ENCODE measurements around the gene ATP5IF1.
A peak's percentile ranks its signal among the peaks of the same experiment; 100 is the strongest.

Gene ATP5IF1

DNA sequence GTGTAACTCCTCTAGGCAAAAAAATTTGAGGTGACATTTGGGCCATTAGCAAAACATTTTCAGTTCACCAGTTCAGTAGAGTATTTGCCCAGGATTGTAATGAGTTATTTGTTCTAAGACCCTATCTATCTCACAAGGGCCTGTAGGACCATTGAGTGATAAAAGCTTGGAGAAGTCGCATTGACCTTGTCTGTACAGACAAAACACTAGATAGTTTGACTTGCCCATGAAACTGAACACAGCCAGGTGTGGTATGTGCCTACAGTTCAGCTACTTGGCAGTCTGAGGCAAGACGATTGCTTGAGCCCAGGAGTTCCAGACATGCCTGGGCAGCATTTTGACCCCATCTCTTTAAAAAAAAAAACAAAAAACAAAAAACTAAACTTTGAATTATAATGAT, 3.1 kb downstream of the ATP5IF1 start:
- no peak for DNase-seq

DNA sequence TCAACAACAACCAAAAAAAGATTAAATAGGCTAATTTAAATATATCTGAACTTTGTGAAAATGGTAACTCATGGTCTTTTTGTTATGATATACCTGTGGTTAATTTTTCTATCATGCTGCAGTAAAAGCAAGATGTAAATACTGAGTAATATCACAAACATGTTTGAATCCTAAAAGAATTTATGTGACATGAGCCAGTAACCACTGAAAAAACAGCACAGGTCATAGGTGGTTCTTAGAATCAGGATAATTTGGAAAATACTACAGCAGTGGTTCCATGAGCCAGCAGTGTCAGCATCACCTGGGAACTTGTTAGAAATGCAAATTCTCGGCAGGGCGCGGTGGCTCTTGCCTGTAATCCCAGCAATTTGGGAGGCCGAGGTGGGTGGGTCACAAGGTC, 4.1 kb downstream of the ATP5IF1 start:
- DNase-seq: no peak

DNA sequence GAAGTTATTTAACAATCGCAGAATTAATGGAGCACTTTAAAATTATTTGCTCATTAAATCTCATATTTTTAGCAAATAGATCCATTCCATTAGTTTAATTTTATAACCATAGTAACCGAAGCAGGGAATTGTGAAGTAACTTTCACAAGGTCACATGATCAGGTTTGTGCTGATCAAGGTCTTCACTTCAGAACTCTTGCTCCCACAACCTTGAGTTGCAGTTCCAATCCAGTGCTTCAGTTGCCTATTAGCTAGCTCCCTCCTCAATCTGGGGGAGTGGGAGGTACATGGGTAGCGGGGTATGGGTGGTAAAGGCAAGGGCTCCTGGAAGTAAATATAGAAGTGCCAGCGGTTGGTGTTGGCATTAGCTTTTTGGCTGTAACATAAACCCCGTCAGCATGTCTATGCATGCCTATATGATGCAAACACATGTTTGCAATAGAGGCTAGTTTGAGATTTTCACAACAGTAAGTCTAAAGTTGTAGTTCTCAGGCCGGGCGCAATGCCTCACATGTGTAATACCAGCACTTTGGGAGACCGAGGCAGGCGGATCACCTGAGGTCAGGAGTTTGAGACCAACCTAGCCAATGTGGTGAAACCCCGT, 5.8 kb downstream of the ATP5IF1 start:
- DNase-seq: no peak

GRCh38 chr1:28243685-28244311, 7.9 kb downstream of the ATP5IF1 start:
- DNase-seq: no peak

- no peak for DNase-seq
These were observed 8.8 kb downstream of the ATP5IF1 start for GRCh38 chr1:28244549-28245251.

DNA sequence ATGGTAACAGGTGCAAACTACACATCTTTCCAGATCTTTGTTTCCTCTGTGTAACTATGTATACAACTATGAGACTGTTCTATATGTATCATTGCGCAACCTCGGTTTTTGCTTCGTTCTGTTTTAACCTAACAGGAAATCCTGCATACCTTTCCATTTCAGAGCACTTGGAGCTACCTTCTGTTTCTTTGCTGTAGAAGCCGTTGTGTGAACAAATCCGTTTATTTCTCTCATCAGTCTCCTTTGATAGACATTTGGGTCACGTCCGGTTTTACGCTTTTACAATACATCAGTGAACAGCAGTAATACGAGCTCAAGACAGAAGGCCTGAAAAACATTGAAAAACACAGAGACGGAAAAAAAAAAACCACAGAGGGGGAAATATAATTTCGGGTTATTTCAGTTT, 10.5 kb downstream of the ATP5IF1 start:
- DNase-seq: peak; percentile 49

DNA sequence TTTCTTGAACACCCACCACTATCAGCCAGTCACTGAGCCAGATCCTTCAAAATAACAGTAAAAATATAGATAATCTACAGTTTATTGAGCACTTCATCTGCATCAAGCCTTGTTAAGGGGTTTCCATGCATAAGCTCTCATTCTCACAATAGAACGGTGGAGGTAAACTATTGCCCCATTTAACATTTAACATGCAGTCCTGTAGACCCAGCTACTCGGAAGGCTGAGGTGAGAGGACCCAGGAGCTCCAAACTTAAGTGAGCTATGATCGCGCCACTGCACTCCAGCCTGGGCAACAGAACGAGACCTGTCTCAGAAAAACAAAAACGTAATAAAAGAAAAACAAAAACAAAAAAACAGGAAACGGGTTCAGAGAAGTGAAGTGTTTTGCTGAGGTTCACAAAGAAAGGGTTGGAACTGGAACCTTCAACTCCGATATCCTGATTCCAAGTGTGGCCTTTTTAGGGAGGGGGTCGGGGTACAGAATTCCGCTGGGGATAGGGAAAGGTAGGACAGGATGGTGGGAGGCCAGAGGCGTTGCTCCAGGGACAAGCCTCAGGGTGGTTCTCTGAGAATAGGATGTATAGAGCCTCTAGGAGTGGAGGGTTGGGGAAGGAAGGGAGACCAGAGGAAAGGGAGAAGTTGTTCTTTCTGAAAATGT, 11.8 kb downstream of the ATP5IF1 start:
- no peak for DNase-seq

DNA sequence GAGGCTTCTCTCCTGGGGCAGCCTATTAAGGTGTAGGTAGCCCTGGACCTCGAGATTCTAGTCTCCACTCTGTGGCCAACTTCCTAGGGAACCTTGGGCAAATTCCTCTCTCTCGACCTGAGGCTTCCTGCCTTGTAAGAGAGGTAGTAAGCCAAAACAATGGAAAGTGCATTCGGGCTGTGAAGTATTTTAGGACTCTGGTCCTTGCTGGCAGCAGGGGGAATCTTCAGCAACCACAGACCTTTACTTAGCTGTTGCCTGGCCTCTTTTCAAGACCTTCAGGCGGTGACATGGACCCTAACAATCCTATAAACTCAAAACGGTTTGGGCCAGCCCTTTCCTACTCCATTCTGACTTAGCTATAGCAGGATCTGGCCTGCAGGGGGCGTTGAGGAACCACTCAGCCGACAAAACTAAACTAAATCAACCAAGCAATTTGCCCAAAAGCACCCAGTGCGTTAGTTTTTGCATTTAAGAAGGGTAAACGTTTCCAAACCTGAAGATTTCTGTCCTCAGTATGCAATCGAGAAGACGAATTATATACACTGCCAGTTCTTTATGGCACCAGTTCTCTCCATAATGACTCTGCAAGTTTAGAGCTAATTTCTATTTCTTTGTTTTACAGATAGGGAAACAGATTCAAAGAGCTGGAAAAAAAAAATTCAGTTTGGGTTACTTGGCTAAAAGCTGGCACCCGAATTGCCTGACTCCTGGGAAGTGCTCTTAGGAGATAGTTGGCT, 12.5 kb downstream of the ATP5IF1 start:
- peak; percentile 80 for DNase-seq

DNA sequence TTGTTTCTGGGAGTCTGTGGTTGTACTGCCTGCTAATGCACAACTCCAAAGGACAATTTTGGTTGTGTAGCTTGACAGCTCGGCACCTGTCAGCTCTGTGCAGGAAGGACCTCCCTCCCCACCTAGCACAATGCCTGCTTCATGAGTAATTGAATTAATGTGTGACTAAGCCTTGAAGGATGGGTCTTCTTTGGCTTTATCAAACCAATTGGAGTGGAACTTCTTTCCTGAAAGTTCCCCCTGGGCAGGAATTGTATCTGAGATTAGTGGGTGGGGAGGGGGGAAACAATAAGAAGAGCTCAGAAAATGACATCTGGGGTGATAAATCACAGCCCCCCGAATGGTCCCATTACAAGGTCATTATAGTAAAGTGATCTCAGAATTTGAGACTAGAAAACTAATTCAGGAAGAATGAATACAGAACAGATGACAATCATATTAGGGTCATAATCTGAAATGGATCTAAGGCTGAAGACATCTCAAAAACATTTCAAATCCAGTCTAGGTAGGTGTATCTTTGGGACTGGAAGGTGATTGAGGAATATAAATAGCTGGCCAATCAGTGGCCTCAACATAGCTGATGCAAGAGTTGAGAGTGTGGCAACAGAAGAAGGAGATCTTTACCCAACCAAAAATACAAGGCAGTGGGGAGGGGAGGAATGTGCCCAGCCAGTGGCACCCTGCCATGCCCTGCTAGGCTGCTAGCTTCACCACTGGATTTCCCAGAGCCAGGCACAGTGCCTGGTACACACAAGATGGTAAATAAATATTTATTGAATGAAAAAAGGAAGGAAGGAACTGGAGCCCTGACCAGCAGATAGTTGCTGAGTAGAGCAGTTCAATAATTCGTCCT, 13.3 kb downstream of the ATP5IF1 start:
- no peak for DNase-seq

DNA sequence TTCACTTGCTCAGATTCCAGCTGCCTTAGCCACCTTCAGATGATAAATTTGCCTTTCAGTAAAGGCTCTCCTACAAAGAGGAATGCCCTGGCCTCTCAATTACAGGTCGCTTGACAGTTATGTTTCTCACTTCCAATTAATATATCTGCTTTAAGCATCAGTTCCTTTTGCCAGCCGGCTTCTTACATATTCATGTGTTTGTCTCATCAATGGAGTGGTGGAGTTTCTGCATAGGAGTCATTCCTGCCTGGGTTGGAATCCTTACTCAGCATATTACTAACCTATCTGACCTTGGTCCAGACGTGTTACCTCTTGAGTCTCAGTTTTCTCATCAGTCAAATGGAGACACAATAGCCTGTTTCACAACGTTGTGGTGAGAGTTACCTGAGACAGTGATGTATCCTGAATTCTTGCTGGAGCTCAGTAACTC, 14.0 kb downstream of the ATP5IF1 start:
- no peak for DNase-seq

DNA sequence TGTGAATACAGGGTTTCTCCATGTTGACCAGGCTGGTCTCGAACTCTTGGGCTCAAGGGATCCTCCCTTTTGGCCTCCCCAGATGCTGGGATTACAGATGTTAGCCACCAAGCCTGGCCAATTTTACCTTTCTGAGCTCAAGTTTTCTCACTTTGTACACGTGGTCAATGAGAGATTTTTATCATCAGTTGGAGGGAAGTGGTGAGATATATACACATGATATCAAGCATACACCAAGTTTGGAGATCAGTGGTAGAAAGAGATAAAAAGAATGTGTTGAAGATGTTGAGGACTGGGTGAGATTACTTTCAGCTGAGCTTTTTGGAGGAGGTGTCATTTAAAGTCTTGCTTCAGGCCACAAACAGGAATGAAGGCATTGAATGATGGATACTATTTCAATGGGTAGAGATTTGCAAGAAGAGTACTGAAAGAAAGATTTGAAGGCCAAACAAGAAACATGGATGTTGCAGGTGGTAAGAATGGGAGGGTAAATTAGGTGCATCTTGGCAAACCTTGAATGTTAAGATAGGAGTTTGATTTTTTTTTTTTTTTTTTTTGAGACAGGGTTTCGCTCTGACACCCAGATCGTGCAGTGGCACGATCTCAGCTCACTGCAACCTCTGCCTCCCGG, 20.4 kb downstream of the ATP5IF1 start:
- DNase-seq: no peak

DNA sequence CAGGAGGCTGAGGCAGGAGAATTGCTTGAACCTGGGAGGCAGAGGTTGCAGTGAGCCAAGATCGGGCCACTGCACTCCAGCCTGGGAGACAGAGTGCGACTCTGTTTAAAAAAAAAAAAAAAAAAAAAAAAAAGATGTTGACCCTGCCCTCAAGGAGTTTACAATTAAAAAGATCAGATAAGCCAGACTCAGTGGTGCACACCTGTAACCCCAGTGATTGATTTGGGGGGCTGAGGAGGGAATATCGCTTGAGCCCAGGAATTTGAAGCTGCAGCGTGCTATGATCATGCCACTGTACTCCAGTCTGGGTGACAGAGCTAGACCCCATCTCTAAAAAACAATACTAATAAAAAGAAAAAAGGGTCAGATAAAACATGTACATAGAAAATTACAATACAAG, 21.8 kb downstream of the ATP5IF1 start:
- DNase-seq: no peak

GRCh38 chr1:28258628-28259251, 22.8 kb downstream of the ATP5IF1 start:
- no peak for DNase-seq

DNA sequence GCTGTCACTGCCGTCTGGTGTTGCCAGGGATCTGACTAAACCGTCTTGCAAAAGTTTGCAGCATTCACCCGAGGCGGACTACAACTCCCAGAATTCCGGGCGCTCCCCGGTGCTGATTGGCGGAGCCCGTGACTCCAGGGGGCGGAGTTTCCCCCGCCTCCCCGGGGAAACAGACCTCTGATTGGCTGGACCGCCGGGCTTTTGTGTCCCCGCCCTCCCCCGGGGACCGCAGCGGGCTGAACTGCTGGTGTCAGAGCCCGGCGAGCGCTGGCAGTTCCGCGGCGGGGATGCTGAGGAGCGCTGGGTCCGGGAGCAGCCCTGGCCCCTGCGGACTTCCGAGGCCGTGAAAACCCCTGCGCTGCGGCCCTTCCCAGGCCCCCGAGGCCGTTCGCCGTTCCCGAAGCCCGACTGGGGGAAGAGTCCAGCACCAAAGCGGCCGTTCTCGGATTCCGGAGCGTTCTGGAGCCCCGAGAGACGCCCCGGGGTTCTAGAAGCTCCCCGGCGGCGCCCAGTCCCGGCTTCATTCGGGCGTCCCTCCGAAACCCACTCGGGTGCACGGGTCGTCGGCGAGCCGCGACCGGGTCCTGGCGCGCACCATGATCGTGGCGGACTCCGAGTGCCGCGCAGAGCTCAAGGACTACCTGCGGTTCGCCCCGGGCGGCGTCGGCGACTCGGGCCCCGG, 23.5 kb downstream of the ATP5IF1 start, which contains the start of gene SESN2:
Gene SESN2, plus strand, starts transcription at position 267 of the 682 bp plus-strand sequence. Its CDS starts 330 bp downstream, at position 597.
- peak; percentile 98 for DNase-seq

DNA sequence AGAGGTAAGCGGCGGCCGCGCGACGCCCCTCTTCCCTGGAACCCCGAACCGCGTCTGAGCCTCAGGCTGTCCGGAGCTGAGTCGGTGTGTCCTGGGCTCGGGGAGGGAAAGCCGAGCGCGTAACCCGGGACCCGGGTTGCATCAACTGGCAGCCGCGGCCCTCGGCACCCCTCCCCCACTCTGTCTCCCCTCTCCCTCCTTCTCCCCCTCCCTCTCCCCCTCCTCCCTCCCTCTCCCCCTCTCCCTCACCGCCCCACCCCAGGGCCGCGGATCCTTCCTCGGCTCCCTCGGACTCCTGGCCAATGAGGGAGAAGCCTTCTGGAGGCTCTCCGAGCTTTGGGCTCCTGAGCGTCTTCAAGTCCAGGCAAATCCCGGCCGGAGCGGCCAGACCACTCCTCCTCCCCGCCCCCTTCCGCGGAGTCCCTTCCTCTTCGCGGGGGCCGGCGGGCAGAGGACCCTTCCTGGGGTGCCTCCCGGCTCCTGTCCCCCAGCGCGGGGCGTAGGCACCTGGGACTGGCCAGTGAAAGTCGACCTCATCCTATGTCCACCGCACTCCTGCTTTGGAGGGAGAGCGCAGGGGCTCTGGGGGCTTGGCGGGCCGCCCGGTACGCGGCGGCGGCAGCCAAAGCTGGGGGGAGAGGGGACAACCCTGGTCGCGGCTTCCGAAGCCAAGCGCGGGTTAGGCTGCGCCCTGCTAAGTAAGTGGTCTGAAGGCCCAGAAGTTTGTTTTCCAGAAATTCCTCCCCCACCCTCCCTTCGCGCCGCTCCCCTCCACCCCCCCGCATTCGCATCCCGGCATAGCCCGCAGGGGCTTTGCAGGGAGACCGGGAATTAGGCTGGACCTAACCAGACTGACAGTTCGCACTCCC, 24.2 kb downstream of the ATP5IF1 start:
- no peak for DNase-seq

GRCh38 chr1:28260803-28261174, 24.9 kb downstream of the ATP5IF1 start:
- no peak for DNase-seq

DNA sequence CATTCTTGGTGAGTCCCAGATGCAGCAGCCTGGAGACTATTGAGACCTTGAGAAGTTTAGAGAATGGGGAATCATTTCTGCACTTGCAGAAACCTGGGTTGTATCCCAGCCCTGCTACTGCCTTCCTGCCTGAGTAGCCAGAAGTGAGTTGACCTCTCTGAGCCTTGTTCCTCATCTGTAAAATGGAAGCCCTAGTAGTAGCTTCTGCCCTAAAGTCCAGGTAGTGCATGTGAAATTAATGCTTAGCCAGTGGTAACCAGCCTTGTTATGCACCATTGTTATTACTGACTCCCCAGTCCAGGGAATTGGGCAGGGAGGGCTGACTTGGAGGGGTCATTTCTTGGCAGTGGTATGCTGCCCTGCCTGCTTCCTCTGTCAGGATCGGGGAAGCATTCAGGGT, 29.0 kb downstream of the ATP5IF1 start:
- DNase-seq: no peak

DNA sequence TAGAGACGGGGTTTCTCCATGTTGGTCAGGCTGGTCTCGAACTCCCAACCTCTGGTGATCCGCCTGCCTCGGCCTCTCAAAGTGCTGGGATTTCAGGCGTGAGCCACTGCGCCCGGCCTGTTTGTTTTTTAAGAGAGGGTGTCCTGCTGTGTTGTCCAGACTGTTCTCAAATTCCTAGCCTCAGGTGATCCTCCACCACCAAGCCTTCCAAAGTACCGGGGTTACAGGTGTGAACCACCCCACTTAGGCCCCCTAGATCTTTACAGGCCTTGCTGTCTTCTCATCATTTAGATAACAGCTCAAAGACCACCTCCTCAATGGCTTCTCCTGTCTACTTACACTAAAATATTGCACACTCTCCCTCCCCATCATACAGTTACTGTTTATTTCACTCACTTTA, 29.7 kb downstream of the ATP5IF1 start:
- DNase-seq: no peak

DNA sequence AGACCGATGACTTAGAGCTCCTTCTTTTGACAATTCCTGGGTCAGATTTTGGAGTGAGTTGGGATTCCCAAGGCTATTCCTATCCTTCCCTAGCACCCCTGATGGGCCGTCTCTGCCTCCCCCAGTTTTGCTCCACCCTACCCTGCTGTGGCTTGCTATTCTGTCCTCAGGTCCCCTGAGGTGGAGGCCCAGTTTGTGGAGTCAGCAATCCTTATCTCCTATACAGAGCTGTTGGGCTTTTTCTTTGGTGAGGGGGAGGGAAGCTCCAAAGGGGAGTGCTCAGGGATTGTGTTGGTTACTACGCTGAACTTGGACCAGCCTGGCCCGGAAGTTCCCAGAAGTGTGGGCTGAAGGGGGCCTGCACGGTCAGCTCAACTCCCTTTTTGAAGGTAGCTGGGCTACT, 31.0 kb downstream of the ATP5IF1 start:
- DNase-seq: no peak

All from CD4-positive, alpha-beta T cell treated with Interleukin-15 for 1 hour (primary cell).